Measurements from ENCODE around the gene LAPTM5. TPM values are rescaled to one million over a fixed set of nuclear protein-coding genes. Genes with fewer than 3 reads are reported as not detected.
A peak's percentile ranks its signal among the peaks of the same experiment; 100 is the strongest.

The LAPTM5 gene
- polyA plus RNA-seq, 4 donors = 10.5 to 58.1 (median 46.0) TPM

DNA sequence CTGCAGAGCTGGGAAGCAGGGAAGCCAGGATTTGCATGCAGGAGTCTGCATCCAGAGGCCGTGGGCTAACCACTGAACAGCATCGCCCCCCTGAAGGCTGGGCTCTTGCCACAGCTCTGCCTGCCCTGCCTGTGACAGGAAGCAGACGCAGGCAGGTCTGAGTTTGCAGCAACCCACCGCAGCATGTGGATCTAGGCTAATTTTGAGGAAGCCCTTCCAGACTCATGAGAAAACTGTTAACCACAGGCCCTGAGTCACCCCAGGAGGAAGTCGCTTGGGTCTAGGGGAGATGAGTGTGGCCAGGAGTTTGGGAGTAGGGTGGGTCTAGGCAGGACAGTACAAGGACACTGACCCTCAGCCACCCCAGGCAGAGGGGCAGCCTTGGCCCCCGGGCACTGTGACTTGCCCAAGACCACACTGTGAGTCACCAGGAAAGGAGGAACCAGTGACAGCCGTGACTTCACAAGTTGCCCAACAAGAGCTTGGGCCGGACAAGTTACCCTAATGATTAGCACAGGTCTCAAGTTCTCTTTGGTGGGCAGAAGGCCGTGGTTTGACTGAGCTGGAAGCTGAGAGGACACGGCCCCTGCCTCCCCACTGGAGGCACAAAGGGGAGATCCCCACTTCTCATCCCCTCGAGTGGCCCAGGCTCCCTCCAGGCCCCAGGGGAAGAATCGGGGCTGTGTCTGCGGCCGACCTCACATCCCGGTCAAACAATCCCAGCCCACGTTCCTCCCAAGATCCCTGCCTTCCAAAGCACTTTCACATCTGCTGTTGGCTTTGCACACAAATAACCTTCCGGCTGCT lies 826 bp downstream of the LAPTM5 start:
- no peak for FAIRE-seq
- Histone ChIP-seq H3K27me3 (ENCODE audit: control insufficient read depth in 3 of 3, insufficient read depth in 3 of 3, low read length in 3 of 3) (no peaks in the 10 kb centered on the region), H3K9me3 (ENCODE audit: control insufficient read depth in 2 of 2, insufficient read depth in 1 of 2, low read depth in 1 of 2, low read length in 1 of 2) (peaks cover 0 to 8% of the 10 kb centered on the region in 2 donors), H3K27ac (ENCODE audit: low read depth in 1 of 3, low read length in 2 of 3) (peak overlapping the region; percentile 4 to 80 (median 20)), H3K36me3 (ENCODE audit: control insufficient read depth in 3 of 3, insufficient read depth in 2 of 3, low read depth in 1 of 3, low read length in 3 of 3) (no peaks in the 10 kb centered on the region), H3K4me1 (ENCODE audit: control insufficient read depth in 3 of 3, insufficient read depth in 2 of 3, low read depth in 1 of 3, low read length in 2 of 3) (peaks cover 0 to 16% (median 0%) of the 10 kb centered on the region in 3 donors), H3K4me3 (ENCODE audit: low read depth in 1 of 3, low read length in 3 of 3) (peak overlapping the region; percentile 28 to 64 (median 52))
- WGBS, 3 donors = 47 to 71% (median 64%) methylated on average over 17 of the region's 17 CpGs
- peak in 1 of 2 donors; percentile 49 for DNase-seq

DNA sequence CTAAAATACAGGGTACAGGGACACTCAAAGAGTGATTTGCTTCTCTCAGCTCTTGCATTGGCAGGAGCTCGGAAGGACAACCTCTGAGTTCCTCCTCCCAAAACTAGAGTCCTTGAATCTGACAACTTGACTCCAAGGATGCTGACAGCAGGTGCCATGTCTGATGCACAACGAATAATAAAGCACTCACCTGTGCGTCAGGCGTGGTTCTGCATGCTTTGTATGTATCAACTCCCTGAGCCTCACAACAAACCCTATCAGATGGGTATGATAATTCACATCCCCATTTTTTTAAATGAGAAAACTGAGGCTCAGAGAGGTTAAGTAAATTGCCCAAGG lies 1.4 kb downstream of the LAPTM5 start:
- no peak for FAIRE-seq
- H3K4me3 ChIP-seq (ENCODE audit: low read depth in 1 of 3, low read length in 3 of 3) = peak overlapping the region in 2 of 3 donors; percentile 26 to 52
- H3K4me1 ChIP-seq (ENCODE audit: control insufficient read depth in 3 of 3, insufficient read depth in 2 of 3, low read depth in 1 of 3, low read length in 2 of 3) = peaks cover 0 to 14% (median 0%) of the 10 kb centered on the region in 3 donors
- no peaks in the 10 kb centered on the region for H3K36me3 ChIP-seq (ENCODE audit: control insufficient read depth in 3 of 3, insufficient read depth in 2 of 3, low read depth in 1 of 3, low read length in 3 of 3)
- H3K27ac ChIP-seq (ENCODE audit: low read depth in 1 of 3, low read length in 2 of 3) = peak overlapping the region in 1 of 3 donors; percentile 80
- no peak for DNase-seq
- 74 to 78% (median 74%) methylated on average over 4 of the region's 4 CpGs for WGBS, 3 donors
- H3K27me3 ChIP-seq (ENCODE audit: control insufficient read depth in 3 of 3, insufficient read depth in 3 of 3, low read length in 3 of 3) = no peaks in the 10 kb centered on the region
- H3K9me3 ChIP-seq (ENCODE audit: control insufficient read depth in 2 of 2, insufficient read depth in 1 of 2, low read depth in 1 of 2, low read length in 1 of 2) = peaks cover 0 to 8% of the 10 kb centered on the region in 2 donors

DNA sequence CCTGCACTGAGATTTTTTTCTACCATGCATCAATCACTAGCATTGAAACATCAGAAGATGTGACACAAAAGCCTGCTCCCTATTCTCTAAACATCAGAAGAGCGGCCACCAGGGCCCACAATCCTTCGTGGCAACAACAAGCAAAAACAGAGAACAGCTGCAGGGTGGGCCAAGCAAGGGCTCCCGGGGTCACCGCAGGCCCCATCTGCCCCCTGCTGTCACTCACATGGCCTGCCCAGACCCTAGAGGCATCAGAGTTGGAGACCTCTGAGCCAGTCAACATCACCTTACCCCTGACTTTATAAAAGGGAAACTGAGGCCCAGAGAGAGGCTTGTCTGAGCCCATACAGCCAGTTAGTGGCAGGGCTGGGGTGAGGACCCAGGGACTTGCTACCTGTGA lies 1.8 kb downstream of the LAPTM5 start:
- peak overlapping the region in 2 of 3 donors; percentile 26 to 52 for H3K4me3 ChIP-seq (ENCODE audit: low read depth in 1 of 3, low read length in 3 of 3)
- DNase-seq = no peak

DNA sequence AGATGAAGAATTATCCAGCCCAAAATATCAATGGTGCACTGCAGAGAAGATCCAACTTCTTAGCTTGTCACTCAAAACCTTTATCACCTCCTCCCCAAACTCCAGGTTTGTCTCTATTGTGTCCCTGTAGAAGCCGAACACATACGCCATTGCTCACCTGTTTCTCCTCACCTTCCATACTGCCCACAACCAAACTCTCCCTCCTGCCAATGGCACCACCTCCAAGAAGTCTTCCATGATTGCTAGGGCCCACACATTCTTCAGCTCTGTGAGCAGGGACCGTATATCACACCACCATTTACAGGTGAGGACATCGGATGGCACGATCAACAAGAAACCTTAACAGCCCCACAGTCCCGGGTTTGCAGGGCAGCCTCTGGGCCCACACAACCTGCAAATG lies 2.2 kb downstream of the LAPTM5 start:
- H3K36me3 ChIP-seq (ENCODE audit: control insufficient read depth in 3 of 3, insufficient read depth in 2 of 3, low read depth in 1 of 3, low read length in 3 of 3) = no peaks in the 10 kb centered on the region
- H3K9me3 ChIP-seq (ENCODE audit: control insufficient read depth in 2 of 2, insufficient read depth in 1 of 2, low read depth in 1 of 2, low read length in 1 of 2) = peaks cover 0 to 5% of the 10 kb centered on the region in 2 donors
- H3K27ac ChIP-seq (ENCODE audit: low read depth in 1 of 3, low read length in 2 of 3) = peak overlapping the region in 1 of 3 donors; percentile 80
- H3K4me3 ChIP-seq (ENCODE audit: low read depth in 1 of 3, low read length in 3 of 3) = peak overlapping the region in 1 of 3 donors; percentile 52
- H3K4me1 ChIP-seq (ENCODE audit: control insufficient read depth in 3 of 3, insufficient read depth in 2 of 3, low read depth in 1 of 3, low read length in 2 of 3) = peaks cover 0 to 16% (median 0%) of the 10 kb centered on the region in 3 donors
- FAIRE-seq (no peak), DNase-seq (no peak)
- WGBS, 3 donors = 66 to 91% (median 83%) methylated on average over 6 of the region's 6 CpGs
- H3K27me3 ChIP-seq (ENCODE audit: control insufficient read depth in 3 of 3, insufficient read depth in 3 of 3, low read length in 3 of 3) = no peaks in the 10 kb centered on the region

More for the DNA sequence above, 1.8 kb downstream of the LAPTM5 start:
- peaks cover 0 to 8% of the 10 kb centered on the region in 2 donors for H3K9me3 ChIP-seq (ENCODE audit: control insufficient read depth in 2 of 2, insufficient read depth in 1 of 2, low read depth in 1 of 2, low read length in 1 of 2)
- peaks cover 0 to 16% (median 0%) of the 10 kb centered on the region in 3 donors for H3K4me1 ChIP-seq (ENCODE audit: control insufficient read depth in 3 of 3, insufficient read depth in 2 of 3, low read depth in 1 of 3, low read length in 2 of 3)
- 79 to 86% (median 81%) methylated on average over 4 of the region's 4 CpGs for WGBS, 3 donors
- H3K36me3 ChIP-seq (ENCODE audit: control insufficient read depth in 3 of 3, insufficient read depth in 2 of 3, low read depth in 1 of 3, low read length in 3 of 3) = no peaks in the 10 kb centered on the region
- peak overlapping the region in 1 of 3 donors; percentile 80 for H3K27ac ChIP-seq (ENCODE audit: low read depth in 1 of 3, low read length in 2 of 3)
- no peaks in the 10 kb centered on the region for H3K27me3 ChIP-seq (ENCODE audit: control insufficient read depth in 3 of 3, insufficient read depth in 3 of 3, low read length in 3 of 3)
- FAIRE-seq = no peak

DNA sequence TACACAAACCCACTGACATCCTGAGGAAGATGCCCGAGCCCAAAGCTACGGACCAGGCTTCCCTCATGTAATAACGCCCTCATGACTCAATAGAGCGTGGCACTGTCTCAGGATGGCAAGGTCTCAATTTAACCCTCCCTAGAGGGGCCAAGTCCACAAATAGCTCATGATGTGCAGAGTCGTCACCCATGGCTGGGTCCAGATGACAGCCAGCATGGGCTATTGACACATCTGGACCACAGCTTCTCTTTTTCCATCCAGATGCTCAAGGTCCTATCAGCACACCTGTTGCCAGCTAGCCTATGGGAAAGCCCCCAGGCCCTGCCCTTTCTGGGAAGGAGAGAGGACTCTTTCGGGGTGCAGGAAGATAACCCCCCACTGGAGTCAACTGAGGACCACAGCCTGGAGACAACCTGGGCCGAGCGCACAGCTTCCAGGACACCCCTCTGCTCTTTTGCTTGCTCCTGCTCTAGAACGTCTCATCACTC lies 2.8 kb downstream of the LAPTM5 start:
- DNase-seq (no peak), FAIRE-seq (no peak)
- 69 to 74% (median 72%) methylated on average over 9 of the region's 9 CpGs for WGBS, 3 donors
- H3K36me3 ChIP-seq (ENCODE audit: control insufficient read depth in 3 of 3, insufficient read depth in 2 of 3, low read depth in 1 of 3, low read length in 3 of 3) = no peaks in the 10 kb centered on the region
- H3K27ac ChIP-seq (ENCODE audit: low read depth in 1 of 3, low read length in 2 of 3) = peak overlapping the region in 1 of 3 donors; percentile 80
- H3K4me3 ChIP-seq (ENCODE audit: low read depth in 1 of 3, low read length in 3 of 3) = peak overlapping the region in 1 of 3 donors; percentile 24
- H3K27me3 ChIP-seq (ENCODE audit: control insufficient read depth in 3 of 3, insufficient read depth in 3 of 3, low read length in 3 of 3) = no peaks in the 10 kb centered on the region
- peaks cover 0 to 14% (median 0%) of the 10 kb centered on the region in 3 donors for H3K4me1 ChIP-seq (ENCODE audit: control insufficient read depth in 3 of 3, insufficient read depth in 2 of 3, low read depth in 1 of 3, low read length in 2 of 3)
- H3K9me3 ChIP-seq (ENCODE audit: control insufficient read depth in 2 of 2, insufficient read depth in 1 of 2, low read depth in 1 of 2, low read length in 1 of 2) = no peaks in the 10 kb centered on the region

DNA sequence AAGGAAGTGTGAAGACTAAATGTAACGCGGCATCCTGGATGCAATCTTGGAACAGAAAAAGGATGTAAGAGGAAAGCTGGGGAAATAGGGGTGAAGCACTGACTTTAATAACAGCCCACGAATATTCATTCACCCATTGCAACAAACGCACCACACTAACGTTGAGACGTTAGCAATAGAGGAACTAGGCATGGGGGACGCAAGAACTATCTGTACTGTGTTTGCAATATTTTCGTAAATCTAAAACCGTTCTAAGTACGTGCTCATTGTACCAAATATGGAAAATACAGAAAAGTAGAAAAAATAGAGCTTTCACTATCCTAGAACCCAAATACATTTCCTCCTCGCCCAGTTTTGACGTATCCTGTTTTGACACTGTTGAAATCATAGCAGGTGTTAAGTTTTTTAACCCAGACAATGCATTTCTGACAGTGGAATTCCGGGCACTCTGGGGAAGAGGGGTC lies 3.9 kb downstream of the LAPTM5 start:
- Histone ChIP-seq H3K4me1 (ENCODE audit: control insufficient read depth in 3 of 3, insufficient read depth in 2 of 3, low read depth in 1 of 3, low read length in 2 of 3) (peaks cover 0 to 19% (median 0%) of the 10 kb centered on the region in 3 donors), H3K4me3 (ENCODE audit: low read depth in 1 of 3, low read length in 3 of 3) (peak overlapping the region in 1 of 3 donors; percentile 8), H3K27me3 (ENCODE audit: control insufficient read depth in 3 of 3, insufficient read depth in 3 of 3, low read length in 3 of 3) (no peaks in the 10 kb centered on the region), H3K36me3 (ENCODE audit: control insufficient read depth in 3 of 3, insufficient read depth in 2 of 3, low read depth in 1 of 3, low read length in 3 of 3) (no peaks in the 10 kb centered on the region), H3K27ac (ENCODE audit: low read depth in 1 of 3, low read length in 2 of 3) (peak overlapping the region in 1 of 3 donors; percentile 82), H3K9me3 (ENCODE audit: control insufficient read depth in 2 of 2, insufficient read depth in 1 of 2, low read depth in 1 of 2, low read length in 1 of 2) (no peaks in the 10 kb centered on the region)
- no peak for DNase-seq
- WGBS, 3 donors = 57 to 75% (median 72%) methylated on average over 13 of the region's 13 CpGs
- no peak for FAIRE-seq

- H3K27me3 ChIP-seq (ENCODE audit: control insufficient read depth in 3 of 3, insufficient read depth in 3 of 3, low read length in 3 of 3) = no peaks in the 10 kb centered on the region
- peaks cover 0 to 25% (median 0%) of the 10 kb centered on the region in 3 donors for H3K4me1 ChIP-seq (ENCODE audit: control insufficient read depth in 3 of 3, insufficient read depth in 2 of 3, low read depth in 1 of 3, low read length in 2 of 3)
- no peak for FAIRE-seq
- WGBS, 3 donors = 61 to 86% (median 71%) methylated on average over 3 of the region's 3 CpGs
- peak overlapping the region in 1 of 3 donors; percentile 82 for H3K27ac ChIP-seq (ENCODE audit: low read depth in 1 of 3, low read length in 2 of 3)
- no peak for DNase-seq
- H3K4me3 ChIP-seq (ENCODE audit: low read depth in 1 of 3, low read length in 3 of 3) = no peak overlapping the region
- H3K9me3 ChIP-seq (ENCODE audit: control insufficient read depth in 2 of 2, insufficient read depth in 1 of 2, low read depth in 1 of 2, low read length in 1 of 2) = no peaks in the 10 kb centered on the region
- no peaks in the 10 kb centered on the region for H3K36me3 ChIP-seq (ENCODE audit: control insufficient read depth in 3 of 3, insufficient read depth in 2 of 3, low read depth in 1 of 3, low read length in 3 of 3)
Observed at GRCh38 chr1:30753118-30753517, 4.5 kb downstream of the LAPTM5 start.

GRCh38 chr1:30752651-30752908 lies 5.0 kb downstream of the LAPTM5 start:
- no peak for FAIRE-seq
- Histone ChIP-seq H3K9me3 (ENCODE audit: control insufficient read depth in 2 of 2, insufficient read depth in 1 of 2, low read depth in 1 of 2, low read length in 1 of 2) (no peaks in the 10 kb centered on the region), H3K36me3 (ENCODE audit: control insufficient read depth in 3 of 3, insufficient read depth in 2 of 3, low read depth in 1 of 3, low read length in 3 of 3) (no peaks in the 10 kb centered on the region), H3K4me3 (ENCODE audit: low read depth in 1 of 3, low read length in 3 of 3) (no peak overlapping the region), H3K4me1 (ENCODE audit: control insufficient read depth in 3 of 3, insufficient read depth in 2 of 3, low read depth in 1 of 3, low read length in 2 of 3) (peaks cover 0 to 27% (median 0%) of the 10 kb centered on the region in 3 donors), H3K27ac (ENCODE audit: low read depth in 1 of 3, low read length in 2 of 3) (no peak overlapping the region), H3K27me3 (ENCODE audit: control insufficient read depth in 3 of 3, insufficient read depth in 3 of 3, low read length in 3 of 3) (no peaks in the 10 kb centered on the region)
- no peak for DNase-seq
- WGBS, 3 donors = 55 to 66% (median 61%) methylated on average over 9 of the region's 9 CpGs
